ENCODE results near the gene SLC52A1.

- peak in 2 of 4 experiments; percentile 19 to 46 for TF ChIP-seq CTCF (IDR thresholded peaks at IDR 0.05)
- TF ChIP-seq POLR2A (IDR thresholded peaks at IDR 0.05): peak; percentile 79 to 85
These were observed 37.8 kb downstream of the SLC52A1 start, which contains the start of the genes INCA1 and KIF1C for GRCh38 chr17:4997302-4998026.

All from uterus (tissue), 2 donors.